ENCODE data around the gene GGA3. TPM values are rescaled to one million over a fixed set of nuclear protein-coding genes. Genes with fewer than 3 reads are reported as not detected.
A peak's percentile ranks its signal among the peaks of the same experiment; 100 is the strongest.
"Not testable (repeated sequence)": the region's sequence is repeated elsewhere in the genome, so short reads cannot be mapped to it uniquely, and the experiment has no call there.

GGA3 gene
- total RNA-seq, 2 donors from 2014 or later = 77.3 to 111 TPM

- peaks cover 19% of the 10 kb centered on the region for H3K36me3 Mint-ChIP-seq
- no peak overlapping the region for H3K27ac Mint-ChIP-seq
- DNase-seq (ENCODE audit: low spot score) (no peak), ATAC-seq (no peak)
- peaks cover 7 to 20% of the 10 kb centered on the region in 2 donors for H3K4me1 Mint-ChIP-seq (ENCODE audit: low read depth in 2 of 2)
- no peaks in the 10 kb centered on the region for H3K9me3 Mint-ChIP-seq
- H3K4me3 Mint-ChIP-seq = no peak overlapping the region
- no peaks in the 10 kb centered on the region for H3K27me3 Mint-ChIP-seq
These were observed 24.0 kb downstream of the GGA3 start for GRCh38 chr17:75237100-75238014.

- ATAC-seq (no peak), DNase-seq (ENCODE audit: low spot score) (no peak)
- Mint-ChIP-seq H3K27ac (no peak overlapping the region), H3K27me3 (no peaks in the 10 kb centered on the region), H3K4me3 (no peak overlapping the region), H3K9me3 (no peaks in the 10 kb centered on the region), H3K36me3 (peaks cover 16% of the 10 kb centered on the region), H3K4me1 (ENCODE audit: low read depth in 2 of 2) (no peaks in the 10 kb centered on the region)
These were observed 28.6 kb downstream of the GGA3 start for GRCh38 chr17:75232786-75233185.

GRCh38 chr17:75231741-75232464 is 29.5 kb downstream of the GGA3 start:
- DNase-seq (ENCODE audit: low spot score) = no peak
- H3K27ac Mint-ChIP-seq = no peak overlapping the region
- no peaks in the 10 kb centered on the region for H3K9me3 Mint-ChIP-seq
- H3K36me3 Mint-ChIP-seq = peaks cover 16% of the 10 kb centered on the region
- H3K4me3 Mint-ChIP-seq = no peak overlapping the region
- no peaks in the 10 kb centered on the region for H3K27me3 Mint-ChIP-seq
- no peak for ATAC-seq
- no peaks in the 10 kb centered on the region for H3K4me1 Mint-ChIP-seq (ENCODE audit: low read depth in 2 of 2)

- H3K4me1 Mint-ChIP-seq (ENCODE audit: low read depth in 2 of 2) = no peaks in the 10 kb centered on the region
- H3K4me3 Mint-ChIP-seq = no peak overlapping the region
- no peak for DNase-seq (ENCODE audit: low spot score)
- no peaks in the 10 kb centered on the region for H3K9me3 Mint-ChIP-seq
- H3K27ac Mint-ChIP-seq = no peak overlapping the region
- ATAC-seq = no peak
- no peaks in the 10 kb centered on the region for H3K27me3 Mint-ChIP-seq
- peaks cover 16% of the 10 kb centered on the region for H3K36me3 Mint-ChIP-seq
These were observed 30.3 kb downstream of the GGA3 start for GRCh38 chr17:75231071-75231470.

GRCh38 chr17:75228847-75229246 is 32.6 kb downstream of the GGA3 start:
- Mint-ChIP-seq H3K27me3 (no peaks in the 10 kb centered on the region), H3K27ac (no peak overlapping the region), H3K4me1 (ENCODE audit: low read depth in 2 of 2) (no peaks in the 10 kb centered on the region), H3K36me3 (peaks cover 9% of the 10 kb centered on the region), H3K9me3 (no peaks in the 10 kb centered on the region), H3K4me3 (no peak overlapping the region)
- DNase-seq (ENCODE audit: low spot score) (no peak), ATAC-seq (no peak)

GRCh38 chr17:75228305-75228704 is 33.1 kb downstream of the GGA3 start:
- no peaks in the 10 kb centered on the region for H3K9me3 Mint-ChIP-seq
- no peak for DNase-seq (ENCODE audit: low spot score)
- peaks cover 9% of the 10 kb centered on the region for H3K36me3 Mint-ChIP-seq
- no peaks in the 10 kb centered on the region for H3K27me3 Mint-ChIP-seq
- H3K27ac Mint-ChIP-seq = no peak overlapping the region
- ATAC-seq = no peak
- H3K4me3 Mint-ChIP-seq = no peak overlapping the region
- no peaks in the 10 kb centered on the region for H3K4me1 Mint-ChIP-seq (ENCODE audit: low read depth in 2 of 2)

GRCh38 chr17:75227729-75228128 is 33.7 kb downstream of the GGA3 start:
- Mint-ChIP-seq H3K27me3 (no peaks in the 10 kb centered on the region), H3K4me3 (no peak overlapping the region), H3K9me3 (no peaks in the 10 kb centered on the region), H3K27ac (no peak overlapping the region), H3K4me1 (ENCODE audit: low read depth in 2 of 2) (no peaks in the 10 kb centered on the region), H3K36me3 (peaks cover 9% of the 10 kb centered on the region)
- DNase-seq (ENCODE audit: low spot score) = no peak
- no peak for ATAC-seq

GRCh38 chr17:75225016-75225415 is 36.4 kb downstream of the GGA3 start:
- H3K27me3 Mint-ChIP-seq = no peaks in the 10 kb centered on the region
- no peaks in the 10 kb centered on the region for H3K9me3 Mint-ChIP-seq
- peaks cover 8% of the 10 kb centered on the region for H3K36me3 Mint-ChIP-seq
- DNase-seq (ENCODE audit: low spot score) (no peak), ATAC-seq (no peak)
- peaks cover 0 to 5% of the 10 kb centered on the region in 2 donors for H3K4me1 Mint-ChIP-seq (ENCODE audit: low read depth in 2 of 2)
- no peak overlapping the region for H3K4me3 Mint-ChIP-seq
- H3K27ac Mint-ChIP-seq = no peak overlapping the region

- DNase-seq (ENCODE audit: low spot score) (no peak), ATAC-seq (no peak)
- H3K4me1 Mint-ChIP-seq (ENCODE audit: low read depth in 2 of 2) = peaks cover 0 to 8% of the 10 kb centered on the region in 2 donors
- no peak overlapping the region for H3K27ac Mint-ChIP-seq
- H3K27me3 Mint-ChIP-seq = no peaks in the 10 kb centered on the region
- H3K4me3 Mint-ChIP-seq = no peak overlapping the region
- H3K36me3 Mint-ChIP-seq = peaks cover 26% of the 10 kb centered on the region
- no peaks in the 10 kb centered on the region for H3K9me3 Mint-ChIP-seq
These were observed 41.6 kb downstream of the GGA3 start for GRCh38 chr17:75219815-75220214.

GRCh38 chr17:75218131-75218530 is 43.3 kb downstream of the GGA3 start:
- H3K36me3 Mint-ChIP-seq = peaks cover 22% of the 10 kb centered on the region
- H3K4me3 Mint-ChIP-seq = no peak overlapping the region
- ATAC-seq (no peak), DNase-seq (ENCODE audit: low spot score) (no peak)
- no peak overlapping the region for H3K27ac Mint-ChIP-seq
- H3K27me3 Mint-ChIP-seq = no peaks in the 10 kb centered on the region
- H3K9me3 Mint-ChIP-seq = no peaks in the 10 kb centered on the region
- H3K4me1 Mint-ChIP-seq (ENCODE audit: low read depth in 2 of 2) = peaks cover 0 to 8% of the 10 kb centered on the region in 2 donors

- Mint-ChIP-seq H3K36me3 (peaks cover 16% of the 10 kb centered on the region), H3K27me3 (no peaks in the 10 kb centered on the region), H3K27ac (peak overlapping the region in 1 of 2 donors; percentile 21), H3K4me3 (no peak overlapping the region), H3K4me1 (ENCODE audit: low read depth in 2 of 2) (peaks cover 12 to 13% of the 10 kb centered on the region in 2 donors), H3K9me3 (no peaks in the 10 kb centered on the region)
- DNase-seq (ENCODE audit: low spot score) = no peak
- no peak for ATAC-seq
These were observed 52.3 kb downstream of the GGA3 start for GRCh38 chr17:75209061-75209460.

GRCh38 chr17:75208161-75208560 is 53.2 kb downstream of the GGA3 start:
- Mint-ChIP-seq H3K27me3 (no peaks in the 10 kb centered on the region), H3K27ac (no peak overlapping the region), H3K9me3 (no peaks in the 10 kb centered on the region), H3K4me3 (no peak overlapping the region), H3K4me1 (ENCODE audit: low read depth in 2 of 2) (peaks cover 12 to 14% of the 10 kb centered on the region in 2 donors), H3K36me3 (peaks cover 16% of the 10 kb centered on the region)
- DNase-seq (ENCODE audit: low spot score) (no peak), ATAC-seq (no peak)

GRCh38 chr17:75207760-75208159 is 53.6 kb downstream of the GGA3 start:
- no peak for DNase-seq (ENCODE audit: low spot score)
- Mint-ChIP-seq H3K27ac (no peak overlapping the region), H3K4me1 (ENCODE audit: low read depth in 2 of 2) (peaks cover 12 to 14% of the 10 kb centered on the region in 2 donors), H3K36me3 (peaks cover 16% of the 10 kb centered on the region), H3K27me3 (no peaks in the 10 kb centered on the region), H3K9me3 (no peaks in the 10 kb centered on the region), H3K4me3 (no peak overlapping the region)
- ATAC-seq = no peak

GRCh38 chr17:75207050-75207407 is 54.4 kb downstream of the GGA3 start:
- H3K4me3 Mint-ChIP-seq = peak overlapping the region; percentile 98
- not testable (repeated sequence) for H3K9me3 Mint-ChIP-seq; H3K27me3 Mint-ChIP-seq; ATAC-seq; DNase-seq (ENCODE audit: low spot score)
- H3K27ac Mint-ChIP-seq = peak overlapping the region; percentile 95 to 98
- H3K36me3 Mint-ChIP-seq = peaks cover 16% of the 10 kb centered on the region
- H3K4me1 Mint-ChIP-seq (ENCODE audit: low read depth in 2 of 2) = peaks cover 12 to 14% of the 10 kb centered on the region in 2 donors
